ENCODE results near the gene C12orf76.

GRCh38 chr12:110020956-110021355 is 27.4 kb downstream of the C12orf76 start:
- TF ChIP-seq CTCF (conservative IDR thresholded peaks at IDR 0.05) (no peak), EZH2 (IDR thresholded peaks at IDR 0.05; ENCODE audit: low read depth) (no peak)
